H1 (cell line): ENCODE data around the gene PIGL. TPM values are rescaled to one million over a fixed set of nuclear protein-coding genes. Genes with fewer than 3 reads are reported as not detected.

Source experiments
- CTCF ChIA-PET: fragments of 300-600 bp; sonication (Branson Sonifier 250); formaldehyde crosslinking; loops from one replicate; lab custom pipeline; 2021; ENCODE audit not compliant: partially characterized antibody; lab: Charles Lee
- POLR2A ChIA-PET: fragments of 300-600 bp; sonication (Branson Sonifier 250); formaldehyde crosslinking; loops from one replicate; lab custom pipeline; 2021; ENCODE audit warnings: inconsistent platforms; ENCODE audit not compliant: partially characterized antibody; lab: Charles Lee
- DNase-seq, 2 experiments: peaks; one replicate each; pipeline versions ENCODE4 v3.0.0 to v3.0.0-alpha.2; 2010 to 2022; ENCODE audit warnings: low spot score in 2 of 2, low read depth in 1 of 2, mixed read lengths in 1 of 2
- FAIRE-seq: peaks from 2 replicates; lab custom pipeline; 2011; peaks lifted over from hg19 to GRCh38; lab: Jason Lieb, UNC
- H2AFZ ChIP-seq: 2 replicates; pipeline ENCODE4 v1.8.1; 2012; ENCODE audit warnings: low read length, inconsistent platforms
- H2AK5ac ChIP-seq: 2 replicates; pipeline ENCODE4 v1.6.1; 2013; ENCODE audit warnings: low read depth, low read length
- H2BK120ac ChIP-seq: replicated peaks from 2 replicates; pipeline ENCODE3; 2013; ENCODE audit warnings: low read depth, low read length, inconsistent platforms
- H2BK12ac ChIP-seq: 2 replicates; pipeline ENCODE4 v1.6.1; 2013; ENCODE audit warnings: low read depth, low read length
- H2BK15ac ChIP-seq: 2 replicates; pipeline ENCODE4 v1.6.1; 2013; ENCODE audit warnings: low read length
- H2BK20ac ChIP-seq: 2 replicates; pipeline ENCODE4 v1.6.1; 2013; ENCODE audit warnings: low read length
- H2BK5ac ChIP-seq: 2 replicates; pipeline ENCODE4 v1.6.1; 2013; ENCODE audit warnings: low read depth, low read length
- H3K14ac ChIP-seq: 2 replicates; pipeline ENCODE4 v1.6.1; 2013; ENCODE audit warnings: inconsistent platforms; ENCODE audit not compliant: insufficient read length
- H3K18ac ChIP-seq: 2 replicates; pipeline ENCODE4 v1.6.1; 2013; ENCODE audit warnings: low read length; ENCODE audit errors: extremely low read depth
- H3K23ac ChIP-seq: 2 replicates; pipeline ENCODE4 v1.6.1; 2013; ENCODE audit warnings: inconsistent platforms; ENCODE audit not compliant: insufficient read length
- H3K23me2 ChIP-seq: 2 replicates; pipeline ENCODE4 v1.6.1; 2013; ENCODE audit warnings: low read depth, low read length
- H3K27ac ChIP-seq: 2 replicates; pipeline ENCODE4 v1.6.1; 2011; ENCODE audit warnings: low read depth, low read length, inconsistent platforms
- H3K27me3 ChIP-seq, 4 experiments: replicated peaks in 1 of 4; 1 replicate in 1 of 4; 2 replicates in 3 of 4; pipeline versions ENCODE4 v1.6.1 to v1.8.1; 2011 to 2013; ENCODE audit warnings: low read length in 3 of 4, mild to moderate bottlenecking in 3 of 4, inconsistent platforms in 2 of 4, mixed read lengths in 2 of 4, moderate library complexity in 1 of 4; ENCODE audit not compliant: control insufficient read depth in 3 of 4, insufficient read depth in 3 of 4; ENCODE audit errors: extremely low read depth in 1 of 4
- H3K36me3 ChIP-seq, 4 experiments: 2 replicates each; pipeline versions ENCODE4 v1.6.1 to v1.8.1; 2011 to 2013; ENCODE audit warnings: mild to moderate bottlenecking in 4 of 4, low read length in 3 of 4, moderate library complexity in 2 of 4, control low read depth in 1 of 4, inconsistent platforms in 1 of 4; ENCODE audit not compliant: insufficient read depth in 4 of 4, control insufficient read depth in 2 of 4
- H3K4ac ChIP-seq: replicated peaks from 2 replicates; pipeline ENCODE3; 2013; ENCODE audit warnings: low read length, low read depth, mixed read lengths, inconsistent platforms; ENCODE audit not compliant: insufficient read length
- H3K4me1 ChIP-seq, 4 experiments: replicated peaks in 1 of 4; 1 replicate in 1 of 4; 2 replicates in 3 of 4; pipeline versions ENCODE4 v1.6.1 to v1.8.1; 2011 to 2013; ENCODE audit warnings: low read length in 3 of 4, inconsistent platforms in 2 of 4, mixed read lengths in 1 of 4; ENCODE audit not compliant: insufficient read depth in 4 of 4, control insufficient read depth in 3 of 4
- H3K4me2 ChIP-seq, 2 experiments: 2 replicates each; pipeline versions ENCODE4 v1.6.1 to v1.8.1; 2011 to 2013; ENCODE audit warnings: low read depth in 2 of 2, low read length in 2 of 2, control low read depth in 1 of 2, inconsistent platforms in 1 of 2, mild to moderate bottlenecking in 1 of 2; ENCODE audit not compliant: insufficient read depth in 1 of 2
- H3K4me3 ChIP-seq, 4 experiments: fragments of 200-600, 300-600 bp in 1 of 4; sonication (generic), shearing (Covaris generic), sonication (Bioruptor Twin) in 1 of 4; 2 replicates each; pipeline versions ENCODE4 v1.5.1 to v1.8.1; 2011 to 2016; ENCODE audit warnings: low read length in 4 of 4, low read depth in 3 of 4, control low read depth in 2 of 4, inconsistent platforms in 2 of 4, mild to moderate bottlenecking in 2 of 4, mixed read lengths in 1 of 4, moderate library complexity in 1 of 4; ENCODE audit not compliant: insufficient read depth in 2 of 4; ENCODE audit errors: extremely low read depth in 1 of 4
- H3K56ac ChIP-seq: replicated peaks from 2 replicates; pipeline ENCODE3; 2013; ENCODE audit warnings: low read depth, mild to moderate bottlenecking, mixed read lengths, low read length, inconsistent platforms; ENCODE audit not compliant: insufficient read length
- H3K79me1 ChIP-seq: 2 replicates; pipeline ENCODE4 v1.6.1; 2013; ENCODE audit warnings: low read depth, low read length, control low read depth
- H3K79me2 ChIP-seq, 2 experiments: 2 replicates each; pipeline versions ENCODE4 v1.6.1 to v1.8.1; 2012 to 2013; ENCODE audit warnings: low read length in 2 of 2, mild to moderate bottlenecking in 2 of 2, inconsistent platforms in 1 of 2; ENCODE audit not compliant: insufficient read depth in 2 of 2, control insufficient read depth in 1 of 2
- H3K9ac ChIP-seq, 4 experiments: replicated peaks in 1 of 4; 1 replicate in 1 of 4; 2 replicates in 3 of 4; pipeline versions ENCODE4 v1.6.1 to v1.8.1; 2011 to 2013; ENCODE audit warnings: low read depth in 3 of 4, low read length in 3 of 4, control low read depth in 2 of 4, mild to moderate bottlenecking in 2 of 4, moderate library complexity in 2 of 4, inconsistent platforms in 1 of 4; ENCODE audit errors: extremely low read depth in 1 of 4
- H3K9me3 ChIP-seq, 2 experiments: 2 replicates each; pipeline versions ENCODE4 v1.6.1 to v1.8.1; 2012 to 2013; ENCODE audit warnings: mild to moderate bottlenecking in 2 of 2, moderate library complexity in 2 of 2, control low read depth in 1 of 2, inconsistent platforms in 1 of 2, low read depth in 1 of 2, low read length in 1 of 2, mixed read lengths in 1 of 2; ENCODE audit not compliant: insufficient read depth in 2 of 2
- H4K20me1 ChIP-seq, 2 experiments: replicated peaks in 1 of 2; 2 replicates each; pipeline versions ENCODE3 to v1.8.1; 2011 to 2013; ENCODE audit warnings: inconsistent platforms in 2 of 2, low read length in 2 of 2, mild to moderate bottlenecking in 1 of 2; ENCODE audit not compliant: insufficient read depth in 2 of 2, control insufficient read depth in 1 of 2
- H4K5ac ChIP-seq: 2 replicates; pipeline ENCODE4 v1.6.1; 2013; ENCODE audit warnings: low read length, low read depth, mixed read lengths, inconsistent platforms; ENCODE audit not compliant: insufficient read length
- H4K8ac ChIP-seq: 2 replicates; pipeline ENCODE4 v1.8.0; 2013; ENCODE audit warnings: mild to moderate bottlenecking, moderate library complexity, low read length, inconsistent platforms; ENCODE audit not compliant: insufficient read depth; ENCODE audit errors: extremely low read depth
- H4K91ac ChIP-seq: replicated peaks from 2 replicates; pipeline ENCODE3; 2013; ENCODE audit warnings: low read length, mixed read lengths, inconsistent platforms; ENCODE audit not compliant: insufficient read length
- BCL11A ChIP-seq, 2 experiments: IDR thresholded peaks; one replicate each; pipeline ENCODE4 v1.6.1; 2011; ENCODE audit warnings: low read depth in 2 of 2, low read length in 2 of 2, mild to moderate bottlenecking in 2 of 2
- CHD1 ChIP-seq: IDR thresholded peaks from 2 replicates; pipeline ENCODE4 v1.6.1; 2012; ENCODE audit warnings: low read depth, low read length, improper control_type of control experiment
- JUND ChIP-seq: IDR thresholded peaks from 2 replicates; pipeline ENCODE4 v1.6.1; 2011; ENCODE audit warnings: mild to moderate bottlenecking, improper control_type of control experiment, low read length
- NANOG ChIP-seq: IDR thresholded peaks from 2 replicates; pipeline ENCODE4 v1.6.1; 2011; ENCODE audit warnings: low read length, low read depth, mild to moderate bottlenecking, inconsistent platforms; ENCODE audit not compliant: insufficient read depth, poor library complexity, severe bottlenecking
- PHF8 ChIP-seq: fragments of 200-600 bp; sonication (generic); conservative IDR thresholded peaks from 2 replicates; pipeline ENCODE4 v1.7.1; 2012; ENCODE audit warnings: low read depth, mild to moderate bottlenecking, inconsistent platforms, low read length, moderate library complexity
- RXRA ChIP-seq: IDR thresholded peaks from 2 replicates; pipeline ENCODE4 v1.6.1; 2011; ENCODE audit warnings: low read depth, mild to moderate bottlenecking, low read length, moderate library complexity; ENCODE audit not compliant: insufficient read depth
- SP1 ChIP-seq: IDR thresholded peaks from 2 replicates; pipeline ENCODE4 v1.6.1; 2011; ENCODE audit warnings: low read depth, low read length
- SRF ChIP-seq: IDR thresholded peaks from 2 replicates; pipeline ENCODE4 v1.6.1; 2011; ENCODE audit warnings: mild to moderate bottlenecking, low read depth, low read length, moderate library complexity
- TAF1 ChIP-seq: IDR thresholded peaks from 2 replicates; pipeline ENCODE4 v1.6.1; 2011; ENCODE audit warnings: mild to moderate bottlenecking, low read depth, low read length
- TAF7 ChIP-seq: optimal IDR thresholded peaks from 2 replicates; pipeline ENCODE3; 2011; ENCODE audit warnings: low read depth, mild to moderate bottlenecking, inconsistent platforms, low read length, moderate library complexity, borderline replicate concordance
- ZNF274 ChIP-seq: IDR thresholded peaks from 2 replicates; pipeline ENCODE4 v1.7.0; 2012; ENCODE audit warnings: low read length, borderline replicate concordance; ENCODE audit errors: extremely low read depth
- WGBS, 2 experiments: shearing (Covaris generic) in 1 of 2; methylation state at CpG; one replicate each; pipeline versions ENCODE4 v1.1.6 to v1.1.7; 2013 to 2015; ENCODE audit warnings: low lambda C conversion rate in 2 of 2, mixed read lengths in 2 of 2, inconsistent platforms in 1 of 2, low coverage in 1 of 2, missing lambda C conversion rate in 1 of 2; ENCODE audit not compliant: insufficient replicate concordance in 2 of 2, insufficient coverage in 1 of 2, insufficient read length in 1 of 2; ENCODE audit errors: extremely low coverage in 1 of 2, missing lambda C conversion rate in 1 of 2; 5-methylcytosine and 5-hydroxymethylcytosine counted together
- polyA plus RNA-seq, 7 experiments: library from polyadenylated mRNA; depleted of rRNA in 3 of 7; stranded (reverse) in 5 of 7; unstranded in 2 of 7; fragments of >200 nt in 5 of 7; fragments of 200-250 nt in 2 of 7; gene quantifications; 1 replicate in 5 of 7; 2 replicates in 1 of 7; 4 replicates in 1 of 7; pipeline versions ENCODE4 v1.2.1 to v1.2.3, GENCODE V29; 2011 to 2013; ENCODE audit warnings: missing spikeins in 2 of 7, mixed read lengths in 2 of 7
- total RNA-seq: library from RNA; stranded (reverse); fragmentation: NEBNext Ultra II Directional; extraction: Animal tissue kit (Norgen Biotek cat#: 25700); gene quantifications from 2 replicates; pipeline ENCODE4 v1.2.1, GENCODE V29; 2021
- TF ChIP-seq, protein P1 (sequence below), 3 experiments: IDR thresholded peaks; 1 replicate in 2 of 3; 2 replicates in 1 of 3; pipeline versions ENCODE4 v1.5.1 to v1.6.1; 2011; ENCODE audit warnings: low read length in 3 of 3, mild to moderate bottlenecking in 3 of 3, inconsistent platforms in 2 of 3, low read depth in 1 of 3, moderate library complexity in 1 of 3; ENCODE audit not compliant: insufficient read depth in 1 of 3; ENCODE audit errors: control extremely low read depth in 1 of 3

PIGL gene
- total and polyA plus RNA-seq, 2 of the 8 experiments (the other 6 are each of a cell fraction or from before 2014, with no cell fraction given): 28.4 to 30.8 TPM

DNA sequence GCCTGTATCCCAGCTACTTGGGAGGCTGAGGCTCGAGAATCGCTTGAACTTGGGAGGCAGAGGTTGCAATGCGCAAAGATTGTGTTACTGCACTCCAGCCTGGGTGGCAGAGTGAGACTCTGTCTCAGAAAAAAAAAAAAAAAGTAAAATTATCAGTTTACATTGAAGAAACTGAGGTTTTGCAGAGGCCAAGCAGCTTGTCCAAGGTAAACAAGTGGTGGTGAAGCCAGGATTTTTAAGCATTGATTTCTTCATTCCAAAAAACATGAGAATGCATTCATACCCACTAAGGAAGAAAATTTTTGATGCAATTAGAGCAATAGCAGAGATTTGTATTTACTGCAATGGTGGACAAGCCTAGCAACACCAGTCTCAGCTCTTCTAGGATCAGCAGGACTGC lies 83.5 kb downstream of the PIGL start:
- Histone ChIP-seq H2AFZ (no peak overlapping the region), H4K5ac (no peak overlapping the region), H3K4me1 (peaks cover 0 to 5% (median 4%) of the 10 kb centered on the region in 4 experiments; a peak in 4 of 7 replicates), H3K18ac (no peak overlapping the region), H3K36me3 (peaks cover 0 to 4% (median 0%) of the 10 kb centered on the region in 4 experiments; a peak in 1 of 8 replicates), H3K27me3 (no peaks in the 10 kb centered on the region), H3K79me2 (no peaks in the 10 kb centered on the region), H2BK12ac (no peak overlapping the region), H3K27ac (no peak overlapping the region), H3K4ac (no peak overlapping the region), H3K23ac (no peak overlapping the region), H3K9me3 (no peaks in the 10 kb centered on the region), H3K56ac (no peak overlapping the region), H3K23me2 (no peaks in the 10 kb centered on the region), H2BK20ac (no peak overlapping the region), H4K8ac (no peak overlapping the region), H4K20me1 (peaks cover 2 to 5% of the 10 kb centered on the region in 2 experiments), H3K4me3 (no peak overlapping the region), H3K79me1 (no peaks in the 10 kb centered on the region; the same call in 1 of the 2 replicates), H2AK5ac (no peak overlapping the region), H2BK15ac (no peak overlapping the region), H2BK120ac (no peak overlapping the region), H3K14ac (no peak overlapping the region), H3K4me2 (no peak overlapping the region), H4K91ac (no peak overlapping the region), H2BK5ac (no peak overlapping the region), H3K9ac (no peak overlapping the region)
- FAIRE-seq (no peak), DNase-seq (no peak)
- ChIA-PET CTCF (interaction anchor here (0.6 to 6.3 kb wide), 5 partner anchors 11 to 256 kb away, joined by 3 to 31 read pairs (median 6); no protein-coding TSS in a partner anchor), POLR2A (no interaction called here)
- 91% methylated on average over 3 of the region's 3 CpGs; no CpG with 5 or more reads in 1 of the 2 experiments for WGBS, 2 experiments
- TF ChIP-seq ZNF274: no peak
- no peak for TF ChIP-seq PHF8
- TF ChIP-seq JUND: no peak
- TF ChIP-seq TAF7: no peak
- no peak for TF ChIP-seq SP1
- no peak for TF ChIP-seq BCL11A (IDR thresholded peaks at IDR 0.05; ENCODE audit: low read depth in 2 of 2, low read length in 2 of 2)
- TF ChIP-seq, protein P1, sequence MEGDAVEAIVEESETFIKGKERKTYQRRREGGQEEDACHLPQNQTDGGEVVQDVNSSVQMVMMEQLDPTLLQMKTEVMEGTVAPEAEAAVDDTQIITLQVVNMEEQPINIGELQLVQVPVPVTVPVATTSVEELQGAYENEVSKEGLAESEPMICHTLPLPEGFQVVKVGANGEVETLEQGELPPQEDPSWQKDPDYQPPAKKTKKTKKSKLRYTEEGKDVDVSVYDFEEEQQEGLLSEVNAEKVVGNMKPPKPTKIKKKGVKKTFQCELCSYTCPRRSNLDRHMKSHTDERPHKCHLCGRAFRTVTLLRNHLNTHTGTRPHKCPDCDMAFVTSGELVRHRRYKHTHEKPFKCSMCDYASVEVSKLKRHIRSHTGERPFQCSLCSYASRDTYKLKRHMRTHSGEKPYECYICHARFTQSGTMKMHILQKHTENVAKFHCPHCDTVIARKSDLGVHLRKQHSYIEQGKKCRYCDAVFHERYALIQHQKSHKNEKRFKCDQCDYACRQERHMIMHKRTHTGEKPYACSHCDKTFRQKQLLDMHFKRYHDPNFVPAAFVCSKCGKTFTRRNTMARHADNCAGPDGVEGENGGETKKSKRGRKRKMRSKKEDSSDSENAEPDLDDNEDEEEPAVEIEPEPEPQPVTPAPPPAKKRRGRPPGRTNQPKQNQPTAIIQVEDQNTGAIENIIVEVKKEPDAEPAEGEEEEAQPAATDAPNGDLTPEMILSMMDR (IDR thresholded peaks at IDR 0.05; ENCODE audit: control extremely low read depth in 1 of 3, insufficient read depth in 1 of 3, low read depth in 1 of 3, low read length in 3 of 3): no peak
- no peak for TF ChIP-seq RXRA
- TF ChIP-seq TAF1: no peak
- TF ChIP-seq SRF: no peak
- no peak for TF ChIP-seq CHD1
- TF ChIP-seq NANOG: no peak
